ENCODE measurements around the gene MRPS9.

GRCh38 chr2:105032476-105032875 is 5.4 kb upstream of the MRPS9 start:
- TF ChIP-seq POLR2A (IDR thresholded peaks at IDR 0.05; ENCODE audit: low read depth) (no peak), CTCF (IDR thresholded peaks at IDR 0.05) (no peak), EP300 (IDR thresholded peaks at IDR 0.05) (no peak), POLR2AphosphoS5 (IDR thresholded peaks at IDR 0.05) (no peak)

Measured in esophagus muscularis mucosa (tissue), 4 donors.